HG02981 (cell line): ENCODE results near the gene INAVA.
A peak's percentile ranks its signal among the peaks of the same experiment; 100 is the strongest.
"Not testable (repeated sequence)": the region's sequence is repeated elsewhere in the genome, so short reads cannot be mapped to it uniquely, and the experiment has no call there.

ENCODE experiments used
- ATAC-seq: cut with Tn5 transposase; IDR thresholded peaks from one replicate; pipeline ENCODE4 v1.9.1; 2021; ENCODE audit warnings: mild to moderate bottlenecking, moderate library complexity; ENCODE audit not compliant: unreplicated experiment

Gene INAVA

GRCh38 chr1:200960236-200960947, 65.7 kb downstream of the INAVA start:
- no peak for ATAC-seq

- ATAC-seq, result peak; percentile 59
Measured at GRCh38 chr1:200960948-200961340, 66.2 kb downstream of the INAVA start.

GRCh38 chr1:200962151-200962550, 67.5 kb downstream of the INAVA start:
- not testable (repeated sequence) for ATAC-seq

- no peak for ATAC-seq
Measured at GRCh38 chr1:200962631-200963030, 67.9 kb downstream of the INAVA start.

- ATAC-seq, result no peak
Measured at GRCh38 chr1:200963076-200963475, 68.4 kb downstream of the INAVA start.

- not testable (repeated sequence) for ATAC-seq
Measured at GRCh38 chr1:200963888-200964287, 69.2 kb downstream of the INAVA start.
